GM23338 (cell line): ENCODE measurements around the gene TNNT2. TPM values are rescaled to one million over a fixed set of nuclear protein-coding genes. Genes with fewer than 3 reads are reported as not detected.
A peak's percentile ranks its signal among the peaks of the same experiment; 100 is the strongest.

Experiments used
- ATAC-seq: fragments of 200-7000 bp; cut with Tn5 transposase; 3 replicates; pipeline ENCODE4 v1.9.1; 2020
- DNase-seq: peaks from one replicate; pipeline ENCODE4 v3.0.0-alpha.2; 2015; ENCODE audit warnings: low spot score
- H2AFZ ChIP-seq: fragments of 200-600 bp; sonication (generic); 2 replicates; pipeline ENCODE4 v1.8.0; 2016; ENCODE audit warnings: antibody characterized with exemption, mild to moderate bottlenecking, moderate library complexity
- H3F3A ChIP-seq: fragments of 200-600 bp; sonication (generic); replicated peaks from 2 replicates; pipeline ENCODE4 v1.8.0; 2017; ENCODE audit warnings: antibody characterized with exemption, mixed run types, low read depth
- H3K27ac ChIP-seq: fragments of 200-600 bp; sonication (generic); 2 replicates; pipeline ENCODE4 v1.6.1; 2016; ENCODE audit warnings: low read depth
- H3K27me3 ChIP-seq: fragments of 200-600 bp; sonication (generic); 2 replicates; pipeline ENCODE4 v1.8.0; 2016; ENCODE audit warnings: mild to moderate bottlenecking, mixed run types, moderate library complexity; ENCODE audit not compliant: insufficient read depth
- H3K36me3 ChIP-seq: fragments of 200-600 bp; sonication (generic); 2 replicates; pipeline ENCODE4 v1.8.0; 2016; ENCODE audit warnings: mild to moderate bottlenecking; ENCODE audit not compliant: insufficient read depth
- H3K4me1 ChIP-seq: fragments of 200-600 bp; sonication (generic); 2 replicates; pipeline ENCODE4 v1.8.0; 2016; ENCODE audit warnings: mild to moderate bottlenecking, moderate library complexity; ENCODE audit not compliant: insufficient read depth
- H3K4me2 ChIP-seq: fragments of 200-600 bp; sonication (generic); 2 replicates; pipeline ENCODE4 v1.7.1; 2017; ENCODE audit warnings: mixed run types
- H3K4me3 ChIP-seq: fragments of 200-600 bp; sonication (generic); 2 replicates; pipeline ENCODE4 v1.6.1; 2016; ENCODE audit warnings: mixed run types
- H3K79me2 ChIP-seq: fragments of 200-600 bp; sonication (generic); replicated peaks from 2 replicates; pipeline ENCODE4 v1.8.0; 2017; ENCODE audit warnings: mild to moderate bottlenecking; ENCODE audit not compliant: insufficient read depth
- H3K9me2 ChIP-seq: fragments of 200-600 bp; sonication (generic); 2 replicates; pipeline ENCODE4 v1.8.0; 2017; ENCODE audit not compliant: insufficient read depth
- H4K20me1 ChIP-seq: fragments of 200-600 bp; sonication (generic); replicated peaks from 2 replicates; pipeline ENCODE4 v1.8.0; 2017; ENCODE audit warnings: mild to moderate bottlenecking; ENCODE audit not compliant: insufficient read depth
- H3K27ac Mint-ChIP-seq: 2 replicates; pipeline ENCODE4 v1.8.0; 2020; ENCODE audit warnings: inconsistent platforms, mild to moderate bottlenecking, moderate library complexity, mixed read lengths
- H3K27me3 Mint-ChIP-seq: 3 replicates; pipeline ENCODE4 v1.8.0; 2022; ENCODE audit warnings: low read depth, mild to moderate bottlenecking, moderate library complexity, mixed read lengths, inconsistent platforms; ENCODE audit not compliant: insufficient read depth, poor library complexity
- H3K36me3 Mint-ChIP-seq: 3 replicates; pipeline ENCODE4 v1.8.0; 2021; ENCODE audit warnings: low read depth, mild to moderate bottlenecking, inconsistent platforms, moderate library complexity, mixed read lengths
- H3K4me1 Mint-ChIP-seq: 3 replicates; pipeline ENCODE4 v1.8.0; 2020; ENCODE audit warnings: mild to moderate bottlenecking, inconsistent platforms, mixed read lengths
- H3K4me3 Mint-ChIP-seq: 3 replicates; pipeline ENCODE4 v1.8.0; 2021; ENCODE audit warnings: moderate library complexity, mild to moderate bottlenecking, inconsistent platforms, mixed read lengths
- H3K9me3 Mint-ChIP-seq: 3 replicates; pipeline ENCODE4 v1.8.0; 2020; ENCODE audit warnings: moderate library complexity, mild to moderate bottlenecking, inconsistent platforms, mixed read lengths
- CTCF ChIP-seq, 2 experiments: fragments of 200-600 bp in 1 of 2; sonication (generic) in 1 of 2; conservative IDR thresholded peaks; 2 replicates each; pipeline versions ENCODE4 v1.5.1 to v1.6.1; 2016 to 2017; ENCODE audit warnings: antibody characterized with exemption in 2 of 2, low read depth in 2 of 2, mild to moderate bottlenecking in 2 of 2, moderate library complexity in 1 of 2
- EZH2phosphoT487 ChIP-seq: fragments of 200-600 bp; sonication (generic); IDR thresholded peaks from one replicate; pipeline ENCODE4 v1.8.1; 2018; ENCODE audit warnings: antibody characterized with exemption; ENCODE audit not compliant: unreplicated experiment
- NANOG ChIP-seq: IDR thresholded peaks from 2 replicates; pipeline ENCODE4 v1.6.1; 2016; ENCODE audit warnings: antibody characterized with exemption, borderline replicate concordance
- POLR2AphosphoS5 ChIP-seq: IDR thresholded peaks from 2 replicates; pipeline ENCODE4 v1.6.1; 2016; ENCODE audit warnings: antibody characterized with exemption, low read depth
- STAT1 ChIP-seq: IDR thresholded peaks from one replicate; pipeline ENCODE4 v1.6.1; 2016; ENCODE audit warnings: antibody characterized with exemption; ENCODE audit not compliant: unreplicated experiment
- ZNF462 ChIP-seq: fragments of 250-450 bp; sonication (Bioruptor Pico); IDR thresholded peaks from 2 replicates; pipeline ENCODE4 v1.5.0; 2020; ENCODE audit warnings: mild to moderate bottlenecking, moderate library complexity
- polyA plus RNA-seq: library from polyadenylated mRNA; unstranded; fragments of >200 nt; fragmentation: Nextera tagmentation; extraction: Ambion mirVana; gene quantifications from 2 replicates; pipeline ENCODE4 v1.2.1, GENCODE V29; 2016
- total RNA-seq: library from RNA; depleted of rRNA; stranded (reverse); fragments of >200 nt; shearing (Covaris generic); gene quantifications from 2 replicates; pipeline ENCODE4 v1.2.3, GENCODE V29; 2014
- TF ChIP-seq, protein P1 (sequence below): IDR thresholded peaks from one replicate; pipeline ENCODE4 v1.6.1; 2018; ENCODE audit warnings: antibody characterized with exemption; ENCODE audit not compliant: unreplicated experiment

Gene TNNT2
- total and polyA plus RNA-seq, 2 experiments from 2014 or later, result 7.5 to 19.1 TPM

DNA sequence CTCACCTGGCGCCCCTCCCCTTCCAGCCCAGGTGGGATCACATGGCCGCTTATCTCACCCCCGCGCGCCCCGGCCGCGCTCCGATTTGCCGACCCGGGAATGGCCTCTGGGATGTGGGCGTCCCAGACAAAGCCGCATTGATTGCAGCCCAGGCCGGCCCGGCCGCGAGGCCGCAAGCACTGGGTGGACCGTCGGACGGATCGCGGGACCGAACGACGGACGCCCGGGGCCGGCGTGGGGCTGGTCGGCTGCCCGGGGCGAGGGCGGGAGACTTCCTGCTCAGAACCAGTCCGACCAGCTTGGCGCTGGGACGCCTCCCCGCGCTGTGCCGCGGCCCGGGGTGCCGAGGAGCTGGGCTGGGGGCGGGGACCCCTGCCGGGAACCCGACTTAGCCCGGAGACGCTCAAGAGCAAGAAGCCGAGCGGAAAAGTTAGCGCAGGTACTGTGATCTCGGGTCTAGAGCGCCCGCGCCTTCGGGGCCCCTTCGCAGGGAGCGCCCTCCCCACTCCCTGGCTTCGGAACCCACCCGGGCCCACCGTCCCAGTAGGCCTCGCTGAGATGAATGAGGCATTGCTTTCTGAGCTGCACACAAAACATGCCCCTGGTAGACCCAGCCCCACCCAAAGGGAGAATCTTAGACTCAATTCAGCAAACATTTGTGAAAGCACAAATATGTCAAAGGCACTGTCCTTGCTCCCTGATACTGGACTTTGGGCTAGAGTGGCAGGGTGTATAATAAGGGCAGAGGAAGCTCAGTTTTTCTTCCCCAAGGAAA lies 22.1 kb upstream of the TNNT2 start:
- Histone ChIP-seq H3K4me2 (peak overlapping the region; percentile 97), H4K20me1 (no peaks in the 10 kb centered on the region), H3F3A (0 out of 2 replicates have a peak, but pooled peaks cover 5% of the 10 kb centered on the region), H3K36me3 (no peaks in the 10 kb centered on the region), H3K79me2 (no peaks in the 10 kb centered on the region), H3K27me3 (peaks cover 28% of the 10 kb centered on the region), H3K9me2 (no peaks in the 10 kb centered on the region), H2AFZ (peak overlapping the region; percentile 97), H3K4me1 (peaks cover 20% of the 10 kb centered on the region), H3K4me3 (peak overlapping the region; percentile 81), H3K27ac (no peak overlapping the region)
- no peak for TF ChIP-seq EZH2phosphoT487
- peak; percentile 66; the same call in 1 of the 2 replicates for TF ChIP-seq POLR2AphosphoS5
- H3K4me1 Mint-ChIP-seq, result peaks cover 25% of the 10 kb centered on the region
- peaks cover 23% of the 10 kb centered on the region for H3K27me3 Mint-ChIP-seq
- ATAC-seq (peak; percentile 76), DNase-seq (peak; percentile 77)
- H3K27ac Mint-ChIP-seq, result no peak overlapping the region
- peak overlapping the region; percentile 73 for H3K4me3 Mint-ChIP-seq
- no peaks in the 10 kb centered on the region for H3K36me3 Mint-ChIP-seq
- no peaks in the 10 kb centered on the region for H3K9me3 Mint-ChIP-seq

DNA sequence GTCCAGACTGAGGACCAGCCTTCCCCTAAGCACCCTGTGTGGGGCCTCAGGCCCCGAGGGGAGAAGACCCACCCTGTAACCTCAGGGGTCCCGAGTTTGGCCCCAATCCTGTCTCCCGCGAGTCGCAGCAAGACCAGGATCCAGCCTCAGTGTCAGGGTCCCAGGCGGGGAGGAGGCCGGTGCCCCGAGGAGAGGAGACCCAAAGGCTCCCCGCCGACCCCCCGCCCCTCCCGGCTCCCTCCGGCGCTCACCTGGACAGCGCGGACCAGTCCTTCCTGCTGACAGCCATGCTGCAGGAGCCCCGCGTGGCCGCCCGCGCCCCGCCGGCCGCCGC lies 21.5 kb upstream of the TNNT2 start, which contains the start of gene LAD1:
Gene LAD1 (minus strand): TSS at position 307 of the 334 bp plus-strand sequence. CDS start 18 bp downstream, at position 289.
- H3K79me2 ChIP-seq, result no peaks in the 10 kb centered on the region
- peaks cover 28% of the 10 kb centered on the region for H3K27me3 ChIP-seq

More for the DNA sequence above, 21.5 kb upstream of the TNNT2 start, which contains the start of gene LAD1:
- TF ChIP-seq EZH2phosphoT487 (no peak), CTCF (conservative IDR thresholded peaks at IDR 0.05; ENCODE audit: low read depth in 2 of 2) (no peak), NANOG (no peak), ZNF462 (CRISPR knock-in tag) (no peak), STAT1 (no peak), POLR2AphosphoS5 (no peak)
- TF ChIP-seq, protein P1, sequence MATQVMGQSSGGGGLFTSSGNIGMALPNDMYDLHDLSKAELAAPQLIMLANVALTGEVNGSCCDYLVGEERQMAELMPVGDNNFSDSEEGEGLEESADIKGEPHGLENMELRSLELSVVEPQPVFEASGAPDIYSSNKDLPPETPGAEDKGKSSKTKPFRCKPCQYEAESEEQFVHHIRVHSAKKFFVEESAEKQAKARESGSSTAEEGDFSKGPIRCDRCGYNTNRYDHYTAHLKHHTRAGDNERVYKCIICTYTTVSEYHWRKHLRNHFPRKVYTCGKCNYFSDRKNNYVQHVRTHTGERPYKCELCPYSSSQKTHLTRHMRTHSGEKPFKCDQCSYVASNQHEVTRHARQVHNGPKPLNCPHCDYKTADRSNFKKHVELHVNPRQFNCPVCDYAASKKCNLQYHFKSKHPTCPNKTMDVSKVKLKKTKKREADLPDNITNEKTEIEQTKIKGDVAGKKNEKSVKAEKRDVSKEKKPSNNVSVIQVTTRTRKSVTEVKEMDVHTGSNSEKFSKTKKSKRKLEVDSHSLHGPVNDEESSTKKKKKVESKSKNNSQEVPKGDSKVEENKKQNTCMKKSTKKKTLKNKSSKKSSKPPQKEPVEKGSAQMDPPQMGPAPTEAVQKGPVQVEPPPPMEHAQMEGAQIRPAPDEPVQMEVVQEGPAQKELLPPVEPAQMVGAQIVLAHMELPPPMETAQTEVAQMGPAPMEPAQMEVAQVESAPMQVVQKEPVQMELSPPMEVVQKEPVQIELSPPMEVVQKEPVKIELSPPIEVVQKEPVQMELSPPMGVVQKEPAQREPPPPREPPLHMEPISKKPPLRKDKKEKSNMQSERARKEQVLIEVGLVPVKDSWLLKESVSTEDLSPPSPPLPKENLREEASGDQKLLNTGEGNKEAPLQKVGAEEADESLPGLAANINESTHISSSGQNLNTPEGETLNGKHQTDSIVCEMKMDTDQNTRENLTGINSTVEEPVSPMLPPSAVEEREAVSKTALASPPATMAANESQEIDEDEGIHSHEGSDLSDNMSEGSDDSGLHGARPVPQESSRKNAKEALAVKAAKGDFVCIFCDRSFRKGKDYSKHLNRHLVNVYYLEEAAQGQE, result no peak
- peaks cover 25% of the 10 kb centered on the region for H3K4me1 ChIP-seq
- peak within 1 kb of the TSS; percentile 97 for H3K4me2 ChIP-seq
- no peak within 1 kb of the TSS for H3K27ac ChIP-seq
- Mint-ChIP-seq H3K4me3 (peak within 1 kb of the TSS; percentile 73), H3K4me1 (peaks cover 29% of the 10 kb centered on the region), H3K27me3 (peaks cover 27% of the 10 kb centered on the region), H3K9me3 (no peaks in the 10 kb centered on the region), H3K36me3 (no peaks in the 10 kb centered on the region), H3K27ac (no peak within 1 kb of the TSS)
- no peaks in the 10 kb centered on the region for H3K9me2 ChIP-seq
- H2AFZ ChIP-seq, result peak within 1 kb of the TSS; percentile 97
- DNase-seq, result no peak
- peak within 1 kb of the TSS; percentile 81 for H3K4me3 ChIP-seq
- 0 out of 2 replicates have a peak, but pooled peaks cover 5% of the 10 kb centered on the region for H3F3A ChIP-seq
- no peak for ATAC-seq
- H4K20me1 ChIP-seq, result no peaks in the 10 kb centered on the region
- H3K36me3 ChIP-seq, result no peaks in the 10 kb centered on the region
